ENCODE data around the gene SLC9A3.

The SLC9A3 gene

GRCh38 chr5:432928-433791, 91.1 kb downstream of the SLC9A3 start:
- DNase-seq (ENCODE audit: insufficient read length, low spot score) (no peak), FAIRE-seq (no peak)
- TF ChIP-seq CTCF (IDR thresholded peaks at IDR 0.05; ENCODE audit: insufficient read depth, missing control alignments), result no peak

GRCh38 chr5:432201-432927, 91.9 kb downstream of the SLC9A3 start:
- no peak for FAIRE-seq
- TF ChIP-seq CTCF (IDR thresholded peaks at IDR 0.05; ENCODE audit: insufficient read depth, missing control alignments), result no peak
- DNase-seq (ENCODE audit: insufficient read length, low spot score), result no peak

- no peak for FAIRE-seq
Observed at GRCh38 chr5:431711-432050, 92.6 kb downstream of the SLC9A3 start.

GRCh38 chr5:431001-431710, 93.1 kb downstream of the SLC9A3 start:
- FAIRE-seq (no peak), DNase-seq (ENCODE audit: insufficient read length, low spot score) (peak; percentile 93)
- peak; percentile 71 for TF ChIP-seq CTCF (IDR thresholded peaks at IDR 0.05; ENCODE audit: insufficient read depth, missing control alignments)

More at GRCh38 chr5:431711-432050, 92.6 kb downstream of the SLC9A3 start:
- no peak for TF ChIP-seq CTCF (IDR thresholded peaks at IDR 0.05; ENCODE audit: insufficient read depth, missing control alignments)
- no peak for DNase-seq (ENCODE audit: insufficient read length, low spot score)

GRCh38 chr5:430214-430925, 93.9 kb downstream of the SLC9A3 start:
- no peak for FAIRE-seq
- no peak for DNase-seq (ENCODE audit: insufficient read length, low spot score)
- no peak for TF ChIP-seq CTCF (IDR thresholded peaks at IDR 0.05; ENCODE audit: insufficient read depth, missing control alignments)

- DNase-seq (ENCODE audit: insufficient read length, low spot score) (no peak), FAIRE-seq (no peak)
- no peak for TF ChIP-seq CTCF (IDR thresholded peaks at IDR 0.05; ENCODE audit: insufficient read depth, missing control alignments)
Observed at GRCh38 chr5:429453-430188, 94.6 kb downstream of the SLC9A3 start.
